ENCODE measurements around the gene PNP.

The PNP gene

DNA sequence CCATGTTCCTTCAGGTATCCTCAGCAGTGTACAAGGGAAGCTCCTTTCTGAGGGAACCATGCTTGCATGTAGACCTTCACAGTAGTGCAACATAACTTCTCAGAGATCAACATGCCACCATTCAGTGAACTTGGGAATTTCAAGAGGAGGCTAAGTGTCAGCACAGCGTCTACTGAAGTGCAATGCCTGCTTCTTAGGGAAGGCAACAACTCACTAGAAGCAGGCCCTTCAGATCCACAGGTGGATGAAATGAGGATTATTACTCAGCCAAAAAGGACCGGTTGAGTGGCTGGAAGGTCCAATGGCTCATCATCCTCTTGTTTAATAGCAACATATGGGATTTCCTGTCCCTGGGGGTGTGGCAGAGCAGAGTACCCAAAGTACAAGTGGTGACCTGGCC, 54.8 kb downstream of the PNP start:
- H3K27me3 Mint-ChIP-seq = peaks cover 8% of the 10 kb centered on the region
- DNase-seq = no peak
- no peak overlapping the region for H3K27ac Mint-ChIP-seq
- H3K4me3 Mint-ChIP-seq = no peak overlapping the region
- no peaks in the 10 kb centered on the region for H3K36me3 Mint-ChIP-seq (ENCODE audit: low read depth)
- no peaks in the 10 kb centered on the region for H3K9me3 Mint-ChIP-seq
- no peak for ATAC-seq
- no peaks in the 10 kb centered on the region for H3K4me1 Mint-ChIP-seq

All from activated naive CD8-positive, alpha-beta T cell treated with anti-CD3 and anti-CD28 coated beads, Interleukin-2, amount 50 U/mL, for 24 hours (primary cell).